GM12878 (cell line): ENCODE measurements around the gene RAP1A. TPM values are rescaled to one million over a fixed set of nuclear protein-coding genes. Genes with fewer than 3 reads are reported as not detected.

Source experiments
- BCL11A ChIP-seq: IDR thresholded peaks from 2 replicates; pipeline ENCODE4 v1.6.1; 2011; ENCODE audit warnings: low read depth, low read length
- CHD1 ChIP-seq: IDR thresholded peaks from 2 replicates; pipeline ENCODE4 v1.6.1; 2012; ENCODE audit warnings: low read depth, low read length, improper control_type of control experiment
- DPF2 ChIP-seq: fragments of 450-650 bp; IDR thresholded peaks from 2 replicates; pipeline ENCODE4 v1.6.1; 2017; ENCODE audit warnings: mild to moderate bottlenecking
- EED ChIP-seq: sonication (generic); IDR thresholded peaks from 2 replicates; pipeline ENCODE4 v1.6.1; 2016; ENCODE audit warnings: antibody characterized with exemption, low read depth
- EGR1 ChIP-seq, 2 experiments: IDR thresholded peaks; 1 replicate in 1 of 2; 2 replicates in 1 of 2; pipeline ENCODE4 v1.6.1; 2011 to 2012; ENCODE audit warnings: low read depth in 2 of 2, low read length in 2 of 2, borderline replicate concordance in 1 of 2, mild to moderate bottlenecking in 1 of 2, moderate library complexity in 1 of 2
- FOS ChIP-seq: IDR thresholded peaks from 3 replicates; pipeline ENCODE4 v1.6.1; 2011; ENCODE audit warnings: borderline replicate concordance; ENCODE audit not compliant: insufficient read length; ENCODE audit errors: extremely low read depth
- IKZF1 ChIP-seq: fragments of 450-650 bp; conservative IDR thresholded peaks from 2 replicates; pipeline ENCODE4 v1.6.1; 2017; ENCODE audit warnings: antibody characterized with exemption, mild to moderate bottlenecking
- JUNB ChIP-seq: IDR thresholded peaks from 2 replicates; pipeline ENCODE4 v1.6.1; 2016; ENCODE audit warnings: antibody characterized with exemption, mild to moderate bottlenecking
- PAX5 ChIP-seq: IDR thresholded peaks from 2 replicates; pipeline ENCODE4 v1.6.1; 2011; ENCODE audit warnings: low read depth, low read length, borderline replicate concordance
- POU2F2 ChIP-seq: IDR thresholded peaks from 3 replicates; pipeline ENCODE4 v1.6.1; 2011; ENCODE audit warnings: low read depth, mild to moderate bottlenecking, low read length, borderline replicate concordance
- SMARCA5 ChIP-seq: fragments of 450-650 bp; IDR thresholded peaks from 2 replicates; pipeline ENCODE4 v1.6.1; 2017; ENCODE audit warnings: mild to moderate bottlenecking
- YBX1 ChIP-seq: fragments of 450-650 bp; IDR thresholded peaks from 2 replicates; pipeline ENCODE4 v1.6.1; 2016; ENCODE audit warnings: antibody characterized with exemption
- YY1 ChIP-seq: IDR thresholded peaks from 2 replicates; pipeline ENCODE4 v1.6.1; 2011; ENCODE audit warnings: low read depth, mild to moderate bottlenecking, low read length
- ZNF24 ChIP-seq: fragments of 450-650 bp; IDR thresholded peaks from 2 replicates; pipeline ENCODE4 v1.6.1; 2017; ENCODE audit warnings: antibody characterized with exemption, mild to moderate bottlenecking
- ZNF687 ChIP-seq: fragments of 450-650 bp; IDR thresholded peaks from 2 replicates; pipeline ENCODE4 v1.6.1; 2017; ENCODE audit warnings: mild to moderate bottlenecking, moderate library complexity
- polyA plus RNA-seq, 11 experiments: library from polyadenylated mRNA; depleted of rRNA in 4 of 11; unstranded in 6 of 11; stranded (reverse) in 5 of 11; fragments of >200 nt; fragmentation: Nextera tagmentation in 4 of 11; fragmentation: Illumina TruSeq in 1 of 11; extraction: Ambion mirVana in 4 of 11; extraction: Trizol in 1 of 11; gene quantifications; 1 replicate in 1 of 11; 2 replicates in 10 of 11; pipeline versions ENCODE4 v1.2.1 to v1.2.3, GENCODE V29; 2011 to 2016; ENCODE audit warnings: inconsistent platforms in 2 of 11, missing spikeins in 2 of 11, low read depth in 1 of 11
- total RNA-seq, 4 experiments: library from RNA; depleted of rRNA in 3 of 4; stranded (reverse); fragments of >200 nt in 3 of 4; fragmentation: Illumina TruSeq in 1 of 4; extraction: Trizol in 1 of 4; gene quantifications; 2 replicates each; pipeline versions ENCODE4 v1.2.1 to v1.2.3, GENCODE V29; 2013 to 2021
- TF ChIP-seq, protein P1 (sequence below), 3 experiments: IDR thresholded peaks in 2 of 3; conservative IDR thresholded peaks in 1 of 3; 2 replicates each; pipeline ENCODE4 v1.5.1; 2011; ENCODE audit warnings: low read depth in 3 of 3, low read length in 3 of 3, mild to moderate bottlenecking in 3 of 3, control low read depth in 2 of 3, moderate library complexity in 2 of 3, inconsistent platforms in 1 of 3, mixed read lengths in 1 of 3; ENCODE audit not compliant: control insufficient read depth in 2 of 3, insufficient read depth in 1 of 3; ENCODE audit errors: extremely low read depth in 1 of 3
- TF ChIP-seq, protein P2 (sequence below): IDR thresholded peaks from 2 replicates; pipeline ENCODE4 v1.6.1; 2012; ENCODE audit warnings: low read depth, low read length, improper control_type of control experiment
- TF ChIP-seq, protein P3 (sequence below): IDR thresholded peaks from 2 replicates; pipeline ENCODE4 v1.6.1; 2011; ENCODE audit warnings: borderline replicate concordance, low read depth, mild to moderate bottlenecking, moderate library complexity, mixed read lengths, low read length; ENCODE audit not compliant: insufficient read depth; ENCODE audit errors: extremely low read length

The RAP1A gene
- total and polyA plus RNA-seq, 10 of the 15 experiments (the other 5 are each of a cell fraction or from before 2014, with no cell fraction given) = 38.4 to 213 (median 86.0) TPM

DNA sequence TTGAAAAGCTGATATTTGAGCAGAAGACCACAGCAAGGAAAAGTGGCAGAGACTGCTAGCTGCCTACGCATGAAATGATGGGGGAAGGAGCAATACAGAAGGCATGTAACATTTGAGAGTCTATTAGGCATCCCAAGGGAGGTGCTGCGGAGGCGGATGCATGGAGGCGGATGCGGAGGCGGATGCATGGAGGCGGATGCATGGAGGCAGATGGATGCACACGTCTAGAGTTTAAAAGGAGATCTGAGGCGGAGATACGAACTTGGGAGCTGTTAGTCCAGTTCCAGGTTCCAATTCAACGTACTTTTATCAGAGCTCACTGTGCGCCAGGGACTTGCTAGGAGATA is 135.4 kb downstream of the RAP1A start (continued):
- TF ChIP-seq DPF2 = no peak
- TF ChIP-seq, protein P1, sequence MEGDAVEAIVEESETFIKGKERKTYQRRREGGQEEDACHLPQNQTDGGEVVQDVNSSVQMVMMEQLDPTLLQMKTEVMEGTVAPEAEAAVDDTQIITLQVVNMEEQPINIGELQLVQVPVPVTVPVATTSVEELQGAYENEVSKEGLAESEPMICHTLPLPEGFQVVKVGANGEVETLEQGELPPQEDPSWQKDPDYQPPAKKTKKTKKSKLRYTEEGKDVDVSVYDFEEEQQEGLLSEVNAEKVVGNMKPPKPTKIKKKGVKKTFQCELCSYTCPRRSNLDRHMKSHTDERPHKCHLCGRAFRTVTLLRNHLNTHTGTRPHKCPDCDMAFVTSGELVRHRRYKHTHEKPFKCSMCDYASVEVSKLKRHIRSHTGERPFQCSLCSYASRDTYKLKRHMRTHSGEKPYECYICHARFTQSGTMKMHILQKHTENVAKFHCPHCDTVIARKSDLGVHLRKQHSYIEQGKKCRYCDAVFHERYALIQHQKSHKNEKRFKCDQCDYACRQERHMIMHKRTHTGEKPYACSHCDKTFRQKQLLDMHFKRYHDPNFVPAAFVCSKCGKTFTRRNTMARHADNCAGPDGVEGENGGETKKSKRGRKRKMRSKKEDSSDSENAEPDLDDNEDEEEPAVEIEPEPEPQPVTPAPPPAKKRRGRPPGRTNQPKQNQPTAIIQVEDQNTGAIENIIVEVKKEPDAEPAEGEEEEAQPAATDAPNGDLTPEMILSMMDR (IDR thresholded peaks at IDR 0.05 in 2 of 3, conservative IDR thresholded peaks at IDR 0.05 in 1 of 3; ENCODE audit: control insufficient read depth in 2 of 3, extremely low read depth in 1 of 3, insufficient read depth in 1 of 3, low read depth in 3 of 3, low read length in 3 of 3) = no peak
- TF ChIP-seq BCL11A = no peak
- 0 out of 2 replicates have a peak, but pooled peaks have one; percentile 7 for TF ChIP-seq YY1
- no peak for TF ChIP-seq FOS
- TF ChIP-seq, protein P2, sequence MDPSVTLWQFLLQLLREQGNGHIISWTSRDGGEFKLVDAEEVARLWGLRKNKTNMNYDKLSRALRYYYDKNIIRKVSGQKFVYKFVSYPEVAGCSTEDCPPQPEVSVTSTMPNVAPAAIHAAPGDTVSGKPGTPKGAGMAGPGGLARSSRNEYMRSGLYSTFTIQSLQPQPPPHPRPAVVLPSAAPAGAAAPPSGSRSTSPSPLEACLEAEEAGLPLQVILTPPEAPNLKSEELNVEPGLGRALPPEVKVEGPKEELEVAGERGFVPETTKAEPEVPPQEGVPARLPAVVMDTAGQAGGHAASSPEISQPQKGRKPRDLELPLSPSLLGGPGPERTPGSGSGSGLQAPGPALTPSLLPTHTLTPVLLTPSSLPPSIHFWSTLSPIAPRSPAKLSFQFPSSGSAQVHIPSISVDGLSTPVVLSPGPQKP = no peak
- no peak for TF ChIP-seq JUNB
- no peak for TF ChIP-seq SMARCA5
- TF ChIP-seq IKZF1 = no peak
- TF ChIP-seq ZNF24 = no peak
- TF ChIP-seq PAX5 = no peak
- 0 out of 2 replicates have a peak, but pooled peaks have one; percentile 46 for TF ChIP-seq EED
- TF ChIP-seq POU2F2 = 0 out of 3 replicates have a peak, but pooled peaks have one; percentile 4
- TF ChIP-seq, protein P3, sequence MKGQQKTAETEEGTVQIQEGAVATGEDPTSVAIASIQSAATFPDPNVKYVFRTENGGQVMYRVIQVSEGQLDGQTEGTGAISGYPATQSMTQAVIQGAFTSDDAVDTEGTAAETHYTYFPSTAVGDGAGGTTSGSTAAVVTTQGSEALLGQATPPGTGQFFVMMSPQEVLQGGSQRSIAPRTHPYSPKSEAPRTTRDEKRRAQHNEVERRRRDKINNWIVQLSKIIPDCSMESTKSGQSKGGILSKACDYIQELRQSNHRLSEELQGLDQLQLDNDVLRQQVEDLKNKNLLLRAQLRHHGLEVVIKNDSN = no peak
- TF ChIP-seq CHD1 = no peak; the same call in 1 of the 2 replicates
- TF ChIP-seq ZNF687 = no peak
- TF ChIP-seq YBX1 = no peak
- peak; percentile 87 to 99 for TF ChIP-seq EGR1 (IDR thresholded peaks at IDR 0.05; ENCODE audit: borderline replicate concordance in 1 of 2, low read depth in 2 of 2, low read length in 2 of 2)
